NT2/D1 (cell line): Measurements from ENCODE around the gene GAREM1.

Source experiments
- YY1 ChIP-seq: IDR thresholded peaks from 2 replicates; pipeline ENCODE4 v1.6.1; 2011; ENCODE audit not compliant: insufficient read length, insufficient read depth
- ZNF274 ChIP-seq: IDR thresholded peaks from 2 replicates; pipeline ENCODE4 v1.6.1; 2011; ENCODE audit warnings: mild to moderate bottlenecking, low read depth, low read length

DNA sequence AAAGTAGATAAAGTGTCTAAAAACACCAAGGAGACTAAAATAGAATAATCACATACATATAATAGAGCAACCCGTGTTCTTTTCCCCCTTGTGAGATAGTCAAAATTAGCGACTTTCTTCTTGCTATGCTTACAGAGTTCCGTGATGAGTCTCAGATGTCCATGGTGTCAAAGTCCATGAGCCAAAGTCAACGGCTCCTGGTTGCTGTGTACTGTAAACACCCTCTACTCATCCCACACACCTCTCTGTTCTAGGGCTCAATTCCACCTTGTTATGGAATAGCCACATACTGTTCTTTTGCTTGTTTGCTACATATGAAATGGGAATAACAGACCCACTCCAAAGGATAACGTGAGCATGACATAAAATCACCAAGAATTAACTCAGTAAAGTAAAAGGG, 52.5 kb downstream of the GAREM1 start:
- no peak for TF ChIP-seq YY1
- TF ChIP-seq ZNF274, result no peak
